Astrocyte (in vitro differentiated cells and primary cell): Measurements from ENCODE around the gene CNPPD1.

ENCODE experiments used
- EZH2 ChIP-seq: IDR thresholded peaks from 2 replicates; pipeline ENCODE4 v1.6.1; 2012; ENCODE audit warnings: mild to moderate bottlenecking, low read length, inconsistent platforms; ENCODE audit not compliant: insufficient read depth
- TF ChIP-seq, protein P1 (sequence below): IDR thresholded peaks from 2 replicates; pipeline ENCODE4 v1.5.1; 2011; ENCODE audit warnings: low read depth, mild to moderate bottlenecking, inconsistent platforms, low read length, moderate library complexity; ENCODE audit not compliant: insufficient read depth

GRCh38 chr2:219129589-219129988 lies 47.1 kb downstream of the CNPPD1 start:
- TF ChIP-seq, protein P1, sequence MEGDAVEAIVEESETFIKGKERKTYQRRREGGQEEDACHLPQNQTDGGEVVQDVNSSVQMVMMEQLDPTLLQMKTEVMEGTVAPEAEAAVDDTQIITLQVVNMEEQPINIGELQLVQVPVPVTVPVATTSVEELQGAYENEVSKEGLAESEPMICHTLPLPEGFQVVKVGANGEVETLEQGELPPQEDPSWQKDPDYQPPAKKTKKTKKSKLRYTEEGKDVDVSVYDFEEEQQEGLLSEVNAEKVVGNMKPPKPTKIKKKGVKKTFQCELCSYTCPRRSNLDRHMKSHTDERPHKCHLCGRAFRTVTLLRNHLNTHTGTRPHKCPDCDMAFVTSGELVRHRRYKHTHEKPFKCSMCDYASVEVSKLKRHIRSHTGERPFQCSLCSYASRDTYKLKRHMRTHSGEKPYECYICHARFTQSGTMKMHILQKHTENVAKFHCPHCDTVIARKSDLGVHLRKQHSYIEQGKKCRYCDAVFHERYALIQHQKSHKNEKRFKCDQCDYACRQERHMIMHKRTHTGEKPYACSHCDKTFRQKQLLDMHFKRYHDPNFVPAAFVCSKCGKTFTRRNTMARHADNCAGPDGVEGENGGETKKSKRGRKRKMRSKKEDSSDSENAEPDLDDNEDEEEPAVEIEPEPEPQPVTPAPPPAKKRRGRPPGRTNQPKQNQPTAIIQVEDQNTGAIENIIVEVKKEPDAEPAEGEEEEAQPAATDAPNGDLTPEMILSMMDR: no peak
- TF ChIP-seq EZH2: no peak
